HepG2 (cell line): ENCODE measurements around the gene INHBE. TPM values are rescaled to one million over a fixed set of nuclear protein-coding genes. Genes with fewer than 3 reads are reported as not detected.

Source experiments
- BORCS8-MEF2B ChIP-seq: sonication (generic); formaldehyde crosslinking; IDR thresholded peaks from 2 replicates; pipeline ENCODE4 v1.8.0; 2022; ENCODE audit warnings: mild to moderate bottlenecking, missing genetic modification reagents
- DNMT1 ChIP-seq: sonication (generic); formaldehyde crosslinking; IDR thresholded peaks from 2 replicates; pipeline ENCODE4 v1.5.1; 2020; ENCODE audit warnings: mild to moderate bottlenecking, missing genetic modification reagents
- FOXK2 ChIP-seq: fragments of 450-650 bp; IDR thresholded peaks from 2 replicates; pipeline ENCODE4 v1.6.1; 2016
- KDM5A ChIP-seq: fragments of 200-600 bp; sonication (generic); IDR thresholded peaks from 2 replicates; pipeline ENCODE4 v1.7.0; 2018; ENCODE audit warnings: antibody characterized with exemption, mild to moderate bottlenecking, low read length, borderline replicate concordance
- MIER2 ChIP-seq: IDR thresholded peaks from 2 replicates; pipeline ENCODE4 v1.6.1; 2016; ENCODE audit warnings: missing biosample characterization, missing genetic modification reagents
- MXD3 ChIP-seq: IDR thresholded peaks from 2 replicates; pipeline ENCODE4 v1.6.1; 2016; ENCODE audit warnings: mild to moderate bottlenecking, missing biosample characterization, missing genetic modification reagents
- MYPOP ChIP-seq: sonication (generic); formaldehyde crosslinking; IDR thresholded peaks from 2 replicates; pipeline ENCODE4 v1.8.1; 2023; ENCODE audit warnings: mild to moderate bottlenecking, moderate library complexity, missing genetic modification reagents
- NAIF1 ChIP-seq: sonication (generic); formaldehyde crosslinking; IDR thresholded peaks from 2 replicates; pipeline ENCODE4 v1.5.0; 2020; ENCODE audit warnings: mild to moderate bottlenecking, missing genetic modification reagents, borderline replicate concordance
- NCOA2 ChIP-seq: sonication (generic); formaldehyde crosslinking; IDR thresholded peaks from 2 replicates; pipeline ENCODE4 v1.8.0; 2022; ENCODE audit warnings: inconsistent platforms
- NFKB2 ChIP-seq: sonication (generic); formaldehyde crosslinking; IDR thresholded peaks from 2 replicates; pipeline ENCODE4 v1.4.0; 2020; ENCODE audit warnings: missing genetic modification reagents, borderline replicate concordance
- NFRKB ChIP-seq: fragments of 450-650 bp; IDR thresholded peaks from 2 replicates; pipeline ENCODE4 v1.6.1; 2017
- NKX3-1 ChIP-seq: sonication (generic); formaldehyde crosslinking; IDR thresholded peaks from 2 replicates; pipeline ENCODE4 v1.5.0; 2020; ENCODE audit warnings: missing genetic modification reagents
- PAWR ChIP-seq: sonication (generic); formaldehyde crosslinking; IDR thresholded peaks from 2 replicates; pipeline ENCODE4 v1.4.0; 2020; ENCODE audit warnings: missing genetic modification reagents, mild to moderate bottlenecking, borderline replicate concordance
- POLR2A ChIP-seq, 2 experiments: IDR thresholded peaks; 2 replicates each; pipeline ENCODE4 v1.6.1; 2011; ENCODE audit warnings: low read depth in 2 of 2, low read length in 2 of 2, mild to moderate bottlenecking in 1 of 2, moderate library complexity in 1 of 2; ENCODE audit not compliant: insufficient read depth in 1 of 2
- RAD21 ChIP-seq: fragments of 450-650 bp; formaldehyde crosslinking; IDR thresholded peaks from 2 replicates; pipeline ENCODE4 v1.5.0; 2020; ENCODE audit warnings: mild to moderate bottlenecking
- SP2 ChIP-seq: sonication (generic); formaldehyde crosslinking; IDR thresholded peaks from 2 replicates; pipeline ENCODE4 v1.5.1; 2020; ENCODE audit warnings: mild to moderate bottlenecking, missing genetic modification reagents
- SUZ12 ChIP-seq: fragments of 150-350 bp; IDR thresholded peaks from 2 replicates; pipeline ENCODE4 v1.6.1; 2014; ENCODE audit warnings: low read depth, low read length
- TP53 ChIP-seq: sonication (generic); formaldehyde crosslinking; conservative IDR thresholded peaks from 2 replicates; pipeline ENCODE4 v1.4.0; 2020; ENCODE audit warnings: missing genetic modification reagents
- ZNF160 ChIP-seq: sonication (generic); formaldehyde crosslinking; IDR thresholded peaks from 2 replicates; pipeline ENCODE4 v1.8.0; 2022; ENCODE audit warnings: mild to moderate bottlenecking, inconsistent platforms, missing genetic modification reagents
- ZNF235 ChIP-seq: sonication (generic); formaldehyde crosslinking; IDR thresholded peaks from 2 replicates; pipeline ENCODE4 v1.8.1; 2023; ENCODE audit warnings: mild to moderate bottlenecking, missing genetic modification reagents, borderline replicate concordance
- ZNF768 ChIP-seq: sonication (generic); formaldehyde crosslinking; IDR thresholded peaks from 2 replicates; pipeline ENCODE4 v1.4.0; 2020; ENCODE audit warnings: missing genetic modification reagents
- ZSCAN29 ChIP-seq: sonication (generic); formaldehyde crosslinking; conservative IDR thresholded peaks from 2 replicates; pipeline ENCODE4 v1.4.0; 2020; ENCODE audit warnings: mild to moderate bottlenecking, missing genetic modification reagents
- polyA plus RNA-seq, 8 experiments: library from polyadenylated mRNA; depleted of rRNA in 3 of 8; stranded (reverse) in 7 of 8; unstranded in 1 of 8; fragments of >200 nt; fragmentation: Illumina TruSeq in 4 of 8; extraction: Trizol in 4 of 8; gene quantifications; 2 replicates each; pipeline versions ENCODE4 v1.2.1 to v1.2.3, GENCODE V29; 2011 to 2016; ENCODE audit warnings: low read depth in 4 of 8, missing spikeins in 1 of 8, mixed read lengths in 1 of 8; ENCODE audit not compliant: insufficient read depth in 1 of 8
- total RNA-seq, 5 experiments: library from RNA; depleted of rRNA; stranded (reverse); fragments of >200 nt; fragmentation: Illumina TruSeq; extraction: Trizol; gene quantifications; 2 replicates each; pipeline ENCODE4 v1.2.3, GENCODE V29; 2016; ENCODE audit warnings: low read depth in 1 of 5
- TF ChIP-seq, protein P1 (sequence below): sonication (generic); formaldehyde crosslinking; IDR thresholded peaks from 2 replicates; pipeline ENCODE4 v1.5.0; 2020; ENCODE audit warnings: missing genetic modification reagents
- TF ChIP-seq, protein P2 (sequence below), 2 experiments: sonication (generic) in 1 of 2; formaldehyde crosslinking in 1 of 2; IDR thresholded peaks; 2 replicates each; pipeline versions ENCODE4 v1.4.0 to v1.6.1; 2018 to 2020; ENCODE audit warnings: missing genetic modification reagents in 2 of 2, borderline replicate concordance in 1 of 2, low read depth in 1 of 2, mild to moderate bottlenecking in 1 of 2, missing biosample characterization in 1 of 2

INHBE gene
- total and polyA plus RNA-seq, 2 of the 13 experiments (the other 11 are each of a cell fraction or from before 2014, with no cell fraction given), result 17.0 to 32.0 TPM

DNA sequence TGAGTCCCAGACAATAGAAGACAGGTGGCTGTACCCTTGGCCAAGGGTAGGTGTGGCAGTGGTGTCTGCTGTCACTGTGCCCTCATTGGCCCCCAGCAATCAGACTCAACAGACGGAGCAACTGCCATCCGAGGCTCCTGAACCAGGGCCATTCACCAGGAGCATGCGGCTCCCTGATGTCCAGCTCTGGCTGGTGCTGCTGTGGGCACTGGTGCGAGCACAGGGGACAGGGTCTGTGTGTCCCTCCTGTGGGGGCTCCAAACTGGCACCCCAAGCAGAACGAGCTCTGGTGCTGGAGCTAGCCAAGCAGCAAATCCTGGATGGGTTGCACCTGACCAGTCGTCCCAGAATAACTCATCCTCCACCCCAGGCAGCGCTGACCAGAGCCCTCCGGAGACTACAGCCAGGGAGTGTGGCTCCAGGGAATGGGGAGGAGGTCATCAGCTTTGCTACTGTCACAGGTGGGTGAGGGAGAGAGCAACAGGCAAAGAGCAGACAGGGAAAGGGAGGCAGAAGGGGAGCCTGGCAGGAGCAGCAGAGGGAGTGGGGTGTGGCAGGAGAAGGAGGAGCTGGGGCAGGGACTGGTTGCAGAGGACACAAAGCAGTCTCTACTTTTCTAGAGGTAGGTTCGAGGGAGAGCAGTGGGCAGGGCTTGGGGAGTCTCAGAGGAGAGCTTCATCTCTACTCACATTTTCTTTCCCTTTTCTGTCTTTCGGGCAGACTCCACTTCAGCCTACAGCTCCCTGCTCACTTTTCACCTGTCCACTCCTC is 452 bp downstream of the INHBE start (continued):
- TF ChIP-seq, protein P1, sequence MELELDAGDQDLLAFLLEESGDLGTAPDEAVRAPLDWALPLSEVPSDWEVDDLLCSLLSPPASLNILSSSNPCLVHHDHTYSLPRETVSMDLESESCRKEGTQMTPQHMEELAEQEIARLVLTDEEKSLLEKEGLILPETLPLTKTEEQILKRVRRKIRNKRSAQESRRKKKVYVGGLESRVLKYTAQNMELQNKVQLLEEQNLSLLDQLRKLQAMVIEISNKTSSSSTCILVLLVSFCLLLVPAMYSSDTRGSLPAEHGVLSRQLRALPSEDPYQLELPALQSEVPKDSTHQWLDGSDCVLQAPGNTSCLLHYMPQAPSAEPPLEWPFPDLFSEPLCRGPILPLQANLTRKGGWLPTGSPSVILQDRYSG (CRISPR knock-in tag), result no peak
- TF ChIP-seq MIER2 (CRISPR knock-in tag) (no peak), KDM5A (no peak), NFKB2 (CRISPR knock-in tag) (peak; percentile 12; the same call in 1 of the 2 replicates), RAD21 (CRISPR knock-in tag) (no peak), SUZ12 (no peak), NCOA2 (CRISPR knock-in tag) (no peak), BORCS8-MEF2B (no peak), MXD3 (0 out of 2 replicates have a peak, but pooled peaks have one; percentile 6), ZSCAN29 (no peak), DNMT1 (CRISPR knock-in tag) (no peak), PAWR (CRISPR knock-in tag) (0 out of 2 replicates have a peak, but pooled peaks have one; percentile 84), POLR2A (IDR thresholded peaks at IDR 0.05; ENCODE audit: insufficient read depth in 1 of 2, low read depth in 2 of 2, low read length in 2 of 2) (peak in 1 of 2 experiments; percentile 5; a peak in 1 of 4 replicates), FOXK2 (no peak), TP53 (CRISPR knock-in tag) (no peak), NKX3-1 (CRISPR knock-in tag) (no peak), NFRKB (no peak), MYPOP (CRISPR knock-in tag) (no peak), ZNF160 (CRISPR knock-in tag) (no peak), ZNF235 (0 out of 2 replicates have a peak, but pooled peaks have one; percentile 19), ZNF768 (no peak), NAIF1 (CRISPR knock-in tag) (no peak), SP2 (CRISPR knock-in tag) (peak; percentile 74; the same call in 1 of the 2 replicates)
- TF ChIP-seq, protein P2, sequence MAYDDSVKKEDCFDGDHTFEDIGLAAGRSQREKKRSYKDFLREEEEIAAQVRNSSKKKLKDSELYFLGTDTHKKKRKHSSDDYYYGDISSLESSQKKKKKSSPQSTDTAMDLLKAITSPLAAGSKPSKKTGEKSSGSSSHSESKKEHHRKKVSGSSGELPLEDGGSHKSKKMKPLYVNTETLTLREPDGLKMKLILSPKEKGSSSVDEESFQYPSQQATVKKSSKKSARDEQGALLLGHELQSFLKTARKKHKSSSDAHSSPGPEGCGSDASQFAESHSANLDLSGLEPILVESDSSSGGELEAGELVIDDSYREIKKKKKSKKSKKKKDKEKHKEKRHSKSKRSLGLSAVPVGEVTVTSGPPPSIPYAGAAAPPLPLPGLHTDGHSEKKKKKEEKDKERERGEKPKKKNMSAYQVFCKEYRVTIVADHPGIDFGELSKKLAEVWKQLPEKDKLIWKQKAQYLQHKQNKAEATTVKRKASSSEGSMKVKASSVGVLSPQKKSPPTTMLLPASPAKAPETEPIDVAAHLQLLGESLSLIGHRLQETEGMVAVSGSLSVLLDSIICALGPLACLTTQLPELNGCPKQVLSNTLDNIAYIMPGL (CRISPR knock-in tag; IDR thresholded peaks at IDR 0.05; ENCODE audit: borderline replicate concordance in 1 of 2, low read depth in 1 of 2), result peak in 1 of 2 experiments; percentile 7; a peak in 1 of 4 replicates
